Ascending aorta (tissue), 2 donors: ENCODE measurements around the gene CAMSAP3. TPM values are rescaled to one million over a fixed set of nuclear protein-coding genes. Genes with fewer than 3 reads are reported as not detected.

ENCODE experiments used
- DNase-seq, 2 donors: peaks; one replicate each; pipeline ENCODE4 v3.0.0-alpha.2; 2019; ENCODE audit warnings: low spot score in 2 of 2
- H3K27ac ChIP-seq, 2 donors: fragments of 200-600 bp; sonication (generic); one replicate each; pipeline ENCODE4 v1.5.1; 2016 to 2017; ENCODE audit warnings: mild to moderate bottlenecking in 1 of 2
- H3K27me3 ChIP-seq: fragments of 200-600 bp; sonication (generic); one replicate; pipeline ENCODE4 v1.5.1; 2017
- H3K36me3 ChIP-seq, 2 donors: fragments of 200-600 bp; sonication (generic); one replicate each; pipeline ENCODE4 v1.5.1; 2016
- H3K4me1 ChIP-seq, 2 donors: fragments of 200-600 bp; sonication (generic); one replicate each; pipeline ENCODE4 v1.5.1; 2016 to 2017; ENCODE audit warnings: mild to moderate bottlenecking in 1 of 2
- H3K4me3 ChIP-seq, 2 donors: fragments of 200-600 bp; sonication (generic); one replicate each; pipeline ENCODE4 v1.5.1; 2016 to 2017; ENCODE audit warnings: mild to moderate bottlenecking in 1 of 2
- H3K9me3 ChIP-seq, 2 donors: fragments of 200-600 bp; sonication (generic); one replicate each; pipeline ENCODE4 v1.5.1; 2016
- CTCF ChIP-seq, 3 experiments: fragments of 200-600 bp in 2 of 3; fragments of 450-650 bp in 1 of 3; sonication (generic) in 2 of 3; IDR thresholded peaks; one replicate each; pipeline ENCODE4 v1.5.1; 2016 to 2019; ENCODE audit warnings: antibody characterized with exemption in 3 of 3, mild to moderate bottlenecking in 1 of 3, moderate library complexity in 1 of 3
- intact Hi-C: fragments of 100-400 bp; cut with DNase I; formaldehyde crosslinking; loops from one replicate; pipeline ENCODE4 v1.15.1; 2023
- total RNA-seq: library from RNA; depleted of rRNA; stranded (reverse); fragments of >200 nt; gene quantifications from one replicate; pipeline ENCODE4 v1.1.0, GENCODE V29; 2016

The CAMSAP3 gene
- total RNA-seq, 1 donor from 2014 or later = not detected

- DNase-seq = no peak
- TF ChIP-seq CTCF (IDR thresholded peaks at IDR 0.05) = no peak
- Histone ChIP-seq H3K9me3 (no peaks in the 10 kb centered on the region), H3K4me1 (no peaks in the 10 kb centered on the region), H3K27ac (no peak overlapping the region), H3K36me3 (peaks cover 55 to 62% of the 10 kb centered on the region in 2 donors), H3K4me3 (no peak overlapping the region), H3K27me3 (no peaks in the 10 kb centered on the region)
- intact Hi-C loops = no loop called here
These were observed 34.3 kb upstream of the CAMSAP3 start for GRCh38 chr19:7561325-7561724.

GRCh38 chr19:7562646-7563393 lies 32.8 kb upstream of the CAMSAP3 start:
- TF ChIP-seq CTCF (IDR thresholded peaks at IDR 0.05) = no peak
- Histone ChIP-seq H3K4me1 (no peaks in the 10 kb centered on the region), H3K4me3 (no peak overlapping the region), H3K27ac (no peak overlapping the region), H3K27me3 (no peaks in the 10 kb centered on the region), H3K36me3 (peaks cover 40 to 47% of the 10 kb centered on the region in 2 donors), H3K9me3 (no peaks in the 10 kb centered on the region)
- DNase-seq = no peak
- intact Hi-C loops = no loop called here

- no peak overlapping the region for H3K27ac ChIP-seq
- TF ChIP-seq CTCF (IDR thresholded peaks at IDR 0.05) = no peak
- H3K4me3 ChIP-seq = no peak overlapping the region
- H3K9me3 ChIP-seq = no peaks in the 10 kb centered on the region
- no peaks in the 10 kb centered on the region for H3K27me3 ChIP-seq
- no peak for DNase-seq
- intact Hi-C loops = no loop called here
- peaks cover 19 to 26% of the 10 kb centered on the region in 2 donors for H3K36me3 ChIP-seq
- no peaks in the 10 kb centered on the region for H3K4me1 ChIP-seq
These were observed 30.8 kb upstream of the CAMSAP3 start for GRCh38 chr19:7564866-7565265.

- no peaks in the 10 kb centered on the region for H3K4me1 ChIP-seq
- no peaks in the 10 kb centered on the region for H3K27me3 ChIP-seq
- no peak for DNase-seq
- H3K9me3 ChIP-seq = no peaks in the 10 kb centered on the region
- H3K4me3 ChIP-seq = no peak overlapping the region
- H3K27ac ChIP-seq = no peak overlapping the region
- intact Hi-C loops = no loop called here
- H3K36me3 ChIP-seq = peaks cover 14 to 22% of the 10 kb centered on the region in 2 donors
- TF ChIP-seq CTCF (IDR thresholded peaks at IDR 0.05) = no peak
These were observed 30.3 kb upstream of the CAMSAP3 start for GRCh38 chr19:7565332-7565731.

- no peak for TF ChIP-seq CTCF (IDR thresholded peaks at IDR 0.05)
- intact Hi-C loops = no loop called here
These were observed 24.9 kb upstream of the CAMSAP3 start for GRCh38 chr19:7570761-7571160.

More at GRCh38 chr19:7570761-7571160, 24.9 kb upstream of the CAMSAP3 start:
- Histone ChIP-seq H3K27ac (no peak overlapping the region), H3K4me1 (no peaks in the 10 kb centered on the region), H3K9me3 (no peaks in the 10 kb centered on the region), H3K4me3 (no peak overlapping the region), H3K27me3 (no peaks in the 10 kb centered on the region), H3K36me3 (no peaks in the 10 kb centered on the region)
- no peak for DNase-seq
